GM19351 (cell line): Measurements from ENCODE around the gene DLL1.
"Not testable (repeated sequence)": the region's sequence is repeated elsewhere in the genome, so short reads cannot be mapped to it uniquely, and the experiment has no call there.

Source experiments
- ATAC-seq: cut with Tn5 transposase; IDR thresholded peaks from one replicate; pipeline ENCODE4 v1.9.1; 2021; ENCODE audit warnings: mild to moderate bottlenecking, moderate library complexity; ENCODE audit not compliant: unreplicated experiment

Gene DLL1, protein sequence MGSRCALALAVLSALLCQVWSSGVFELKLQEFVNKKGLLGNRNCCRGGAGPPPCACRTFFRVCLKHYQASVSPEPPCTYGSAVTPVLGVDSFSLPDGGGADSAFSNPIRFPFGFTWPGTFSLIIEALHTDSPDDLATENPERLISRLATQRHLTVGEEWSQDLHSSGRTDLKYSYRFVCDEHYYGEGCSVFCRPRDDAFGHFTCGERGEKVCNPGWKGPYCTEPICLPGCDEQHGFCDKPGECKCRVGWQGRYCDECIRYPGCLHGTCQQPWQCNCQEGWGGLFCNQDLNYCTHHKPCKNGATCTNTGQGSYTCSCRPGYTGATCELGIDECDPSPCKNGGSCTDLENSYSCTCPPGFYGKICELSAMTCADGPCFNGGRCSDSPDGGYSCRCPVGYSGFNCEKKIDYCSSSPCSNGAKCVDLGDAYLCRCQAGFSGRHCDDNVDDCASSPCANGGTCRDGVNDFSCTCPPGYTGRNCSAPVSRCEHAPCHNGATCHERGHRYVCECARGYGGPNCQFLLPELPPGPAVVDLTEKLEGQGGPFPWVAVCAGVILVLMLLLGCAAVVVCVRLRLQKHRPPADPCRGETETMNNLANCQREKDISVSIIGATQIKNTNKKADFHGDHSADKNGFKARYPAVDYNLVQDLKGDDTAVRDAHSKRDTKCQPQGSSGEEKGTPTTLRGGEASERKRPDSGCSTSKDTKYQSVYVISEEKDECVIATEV

DNA sequence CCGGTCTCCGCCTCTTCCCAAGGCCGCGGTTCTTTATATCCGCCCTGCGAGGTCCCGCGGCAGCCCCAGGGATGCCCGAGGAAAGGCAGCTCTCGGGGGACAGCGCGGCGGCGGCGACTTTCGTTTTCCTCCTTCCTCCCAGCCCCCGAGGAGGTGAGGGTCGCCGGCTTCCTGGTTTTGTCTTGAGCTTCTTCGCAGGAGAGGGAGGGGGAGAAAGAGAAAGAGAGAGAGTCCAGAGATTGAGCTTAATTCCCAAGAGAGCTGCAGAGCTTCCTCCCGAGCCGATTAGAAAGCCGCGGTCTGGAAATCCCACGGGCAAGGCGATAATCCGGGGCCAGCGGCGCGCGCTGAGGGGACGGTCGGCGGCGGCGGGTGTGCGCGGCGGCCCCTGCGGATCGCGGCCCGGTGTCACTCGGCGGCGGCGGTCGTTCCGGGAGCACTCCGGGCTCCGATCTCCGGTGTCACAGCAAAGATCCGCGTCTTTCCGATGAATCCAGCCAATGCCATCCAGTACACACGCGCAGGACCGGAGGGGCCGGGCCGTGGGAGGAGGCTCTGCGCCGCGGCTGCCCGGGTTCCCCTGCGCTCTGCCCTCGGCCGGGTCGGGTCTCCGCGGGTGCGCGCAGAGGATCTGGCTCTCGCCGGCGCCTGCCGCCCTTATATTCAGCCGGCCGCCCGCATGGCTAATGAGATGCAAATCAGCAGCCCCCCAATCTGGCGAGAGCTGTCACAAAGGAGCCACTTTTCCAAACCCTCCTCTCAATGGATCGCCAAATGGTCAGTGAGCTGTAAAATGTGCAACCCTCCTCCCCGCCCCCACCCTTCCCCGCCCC is at the start of gene DLL1:
Gene DLL1, minus strand, starts transcription at position 783 of the 833 bp plus-strand sequence. CDS start 939 bp downstream, outside the sequence.
- no peak for ATAC-seq

DNA sequence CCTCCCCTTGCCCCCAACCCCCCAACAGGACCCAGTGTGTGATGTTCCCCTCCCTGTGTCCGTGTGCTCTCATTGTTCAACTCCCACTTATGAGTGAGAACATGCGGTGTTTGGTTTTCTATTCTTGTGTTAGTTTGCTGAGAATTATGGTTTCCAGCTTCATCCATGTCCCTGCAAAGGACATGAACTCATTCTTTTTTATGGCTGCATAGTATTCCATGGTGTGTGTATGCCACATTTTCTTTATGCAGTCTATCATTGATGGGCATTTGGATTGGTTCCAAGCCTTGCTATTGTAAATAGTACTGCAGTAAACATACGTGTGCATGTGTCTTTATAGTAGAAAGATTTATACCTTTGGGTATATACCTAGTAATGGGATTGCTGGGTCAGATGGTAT is 44.3 kb upstream of the DLL1 start:
- ATAC-seq, result not testable (repeated sequence)

GRCh38 chr6:170329321-170329720 is 38.4 kb upstream of the DLL1 start:
- ATAC-seq, result no peak

DNA sequence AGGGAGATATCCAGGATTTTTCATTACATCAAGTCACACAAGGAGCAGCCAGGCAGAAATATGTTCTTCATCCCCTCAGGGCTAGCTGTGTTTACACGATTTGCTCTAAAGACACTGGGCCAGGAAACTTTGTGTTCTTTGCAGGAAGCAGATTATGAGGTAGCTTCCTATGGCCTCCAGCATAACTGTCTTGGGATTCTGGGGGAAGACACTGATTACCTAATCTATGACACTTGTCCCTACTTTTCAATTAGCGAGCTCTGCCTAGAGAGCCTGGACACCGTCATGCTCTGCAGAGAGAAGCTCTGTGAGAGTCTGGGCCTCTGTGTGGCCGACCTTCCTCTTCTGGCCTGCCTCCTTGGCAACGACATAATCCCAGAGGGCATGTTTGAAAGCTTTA is 26.8 kb upstream of the DLL1 start:
- ATAC-seq, result no peak

DNA sequence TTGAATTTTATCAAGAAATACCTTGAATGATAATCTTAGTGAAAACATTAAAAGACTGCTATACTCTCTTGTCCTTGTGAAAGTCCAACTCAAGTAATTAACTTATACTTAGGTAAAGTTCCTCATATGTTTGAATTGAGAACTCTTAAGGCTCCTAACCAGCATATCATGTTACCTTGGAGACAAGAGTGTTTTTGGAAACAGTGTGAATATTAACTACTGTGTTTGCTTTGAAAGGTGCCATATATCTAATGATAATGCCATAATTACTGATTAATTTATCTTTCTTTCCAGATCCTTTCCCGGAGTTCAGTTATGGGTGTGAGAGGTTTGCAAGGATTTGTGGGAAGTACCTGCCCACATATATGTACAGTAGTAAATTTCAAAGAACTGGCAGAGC is 26.2 kb upstream of the DLL1 start:
- no peak for ATAC-seq

DNA sequence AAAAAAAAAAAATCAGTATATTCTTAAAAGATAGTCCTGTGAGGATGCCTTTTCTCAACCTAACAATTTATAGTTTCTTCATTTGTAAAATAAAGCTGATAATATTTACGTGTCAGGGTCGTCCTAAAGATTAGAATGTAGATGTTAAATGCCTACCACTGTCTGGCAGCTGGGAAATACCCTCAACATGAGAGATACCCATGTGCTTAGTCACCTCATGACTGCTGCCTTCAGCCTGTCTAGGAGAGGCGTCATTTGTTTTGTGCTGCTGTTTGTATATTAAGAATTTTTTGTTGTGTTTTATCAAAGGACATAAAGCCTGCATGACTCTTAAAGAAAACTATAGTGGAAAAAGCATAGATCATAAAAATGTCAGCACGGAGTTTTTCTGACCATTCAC is 25.2 kb upstream of the DLL1 start:
- ATAC-seq, result no peak

- no peak for ATAC-seq
Measured at GRCh38 chr6:170314983-170315382, 24.1 kb upstream of the DLL1 start.

DNA sequence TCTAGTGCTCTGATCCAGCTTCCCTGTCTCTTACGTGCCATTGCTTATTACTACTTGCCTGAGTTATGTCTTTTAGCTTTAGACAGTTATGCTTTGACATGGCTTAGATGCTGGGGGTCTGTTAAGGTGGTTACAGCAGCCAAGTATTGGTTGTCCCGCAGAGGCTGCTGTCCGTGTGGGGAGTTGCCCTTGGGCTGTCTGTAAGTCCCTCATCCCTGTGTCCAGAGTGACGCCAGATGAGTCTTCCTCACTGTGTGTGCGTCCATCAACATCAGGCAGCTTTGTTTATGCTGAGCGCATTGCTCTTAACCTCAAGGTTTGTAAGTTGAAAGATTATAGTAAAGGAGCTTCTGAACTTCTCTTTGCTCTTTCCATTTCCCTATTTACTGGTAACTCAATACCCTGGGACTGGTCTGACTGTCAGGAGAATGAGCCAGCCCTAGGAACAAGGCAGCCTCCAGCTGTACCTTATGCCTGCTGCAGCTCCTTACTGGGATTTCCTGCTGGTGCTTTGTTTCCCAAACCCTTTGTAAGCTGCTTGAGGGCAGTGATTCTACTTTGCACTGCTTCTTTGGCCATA is 22.9 kb upstream of the DLL1 start:
- no peak for ATAC-seq

DNA sequence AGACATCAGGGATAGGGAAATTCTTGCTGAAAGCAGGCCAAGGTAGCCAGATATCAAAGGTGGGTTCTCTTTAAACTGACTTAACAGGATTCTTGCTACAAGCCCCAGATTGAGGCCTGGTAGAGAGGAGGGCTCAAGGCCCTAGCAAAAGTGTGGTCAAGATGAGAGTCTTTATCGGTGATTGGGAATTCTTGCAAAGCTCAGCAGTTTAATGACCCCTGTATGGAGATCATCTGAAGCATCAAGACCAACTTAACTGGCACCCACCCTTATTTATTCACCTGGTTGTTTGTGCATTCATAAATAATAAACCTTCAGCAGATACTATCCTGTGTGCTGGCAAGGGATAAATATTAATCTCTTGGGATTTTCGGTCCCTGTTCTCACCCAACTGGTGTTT is 22.0 kb upstream of the DLL1 start:
- no peak for ATAC-seq

DNA sequence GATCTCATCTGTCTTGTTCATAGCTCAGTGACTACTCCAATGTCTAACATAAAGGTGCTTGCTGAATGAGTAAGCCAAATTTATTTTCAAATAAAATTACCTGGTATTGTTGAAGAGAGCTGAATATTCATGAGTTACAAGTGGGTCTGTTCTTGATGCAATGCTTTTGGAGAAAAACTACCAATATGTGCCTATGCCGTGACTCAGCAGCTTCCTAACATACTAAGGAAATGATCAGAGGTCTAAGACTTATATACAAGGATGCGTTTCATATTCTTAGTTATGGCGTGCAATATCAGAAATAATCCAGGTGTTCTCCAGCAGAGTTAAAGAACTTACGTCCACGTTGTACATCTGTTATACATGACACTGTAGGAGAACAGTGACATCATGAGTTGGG is 20.8 kb upstream of the DLL1 start:
- no peak for ATAC-seq

DNA sequence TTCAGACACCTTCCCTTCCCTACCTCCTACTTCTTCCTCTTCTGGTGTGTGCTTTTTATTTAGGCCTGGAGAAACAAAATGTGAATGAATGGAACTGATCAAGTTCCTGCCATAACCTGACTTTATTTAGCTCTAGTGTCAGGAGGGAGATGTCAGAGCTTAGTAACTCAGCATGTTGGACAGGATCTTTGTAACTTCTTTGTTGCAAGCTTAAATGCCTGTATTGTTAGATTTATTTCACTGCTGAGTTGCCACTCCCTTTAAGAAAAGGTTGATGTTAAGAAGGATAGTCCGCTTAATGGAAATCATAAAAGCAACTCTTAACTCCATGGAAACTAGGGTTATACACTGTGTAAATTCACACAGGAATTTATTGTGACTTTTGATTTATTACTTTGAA is 17.9 kb upstream of the DLL1 start:
- no peak for ATAC-seq

GRCh38 chr6:170307080-170307545 is 16.2 kb upstream of the DLL1 start:
- ATAC-seq, result no peak

DNA sequence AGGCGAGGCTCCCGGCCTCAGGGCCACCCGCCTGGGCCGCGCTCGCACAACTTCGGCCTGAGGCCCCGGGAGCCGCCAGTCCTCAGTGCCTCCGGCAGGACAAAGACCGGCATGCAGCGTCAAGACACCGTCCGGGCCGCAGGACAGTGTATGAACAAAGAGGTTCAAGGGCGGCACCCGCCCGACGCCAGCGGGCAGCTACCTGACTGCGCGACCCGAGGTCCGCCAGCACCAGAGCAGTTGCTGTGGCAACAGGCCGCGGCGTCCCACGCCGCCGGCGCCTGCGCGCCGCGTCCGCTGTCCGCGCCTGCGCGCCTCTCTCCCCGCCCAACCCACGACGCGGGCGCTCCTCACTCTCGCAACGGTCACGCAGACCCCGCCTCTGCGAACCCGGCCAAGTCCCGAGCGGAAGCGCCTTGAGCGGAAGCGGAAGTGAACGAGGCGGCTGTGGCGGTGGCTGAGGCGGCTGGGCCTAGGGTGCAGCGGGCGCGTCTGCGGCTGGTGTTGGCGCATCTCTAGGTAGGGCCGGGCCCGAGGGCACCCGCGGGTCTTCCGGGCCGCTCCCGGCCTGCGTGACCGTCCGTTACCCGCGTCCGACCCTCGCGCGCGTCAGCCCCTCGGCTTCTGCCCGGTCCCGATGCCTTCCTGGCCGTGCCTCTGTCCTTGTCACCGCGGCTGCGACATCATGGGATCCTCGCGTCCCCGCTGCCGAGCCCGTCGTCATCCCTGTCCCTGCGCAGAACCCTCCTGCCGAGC is 15.6 kb upstream of the DLL1 start, which contains the start of gene FAM120B:
Gene FAM120B, plus strand, starts transcription at position 435 of the 756 bp plus-strand sequence. CDS start 10,633 bp downstream, outside the sequence.
- peak; percentile 93 for ATAC-seq

DNA sequence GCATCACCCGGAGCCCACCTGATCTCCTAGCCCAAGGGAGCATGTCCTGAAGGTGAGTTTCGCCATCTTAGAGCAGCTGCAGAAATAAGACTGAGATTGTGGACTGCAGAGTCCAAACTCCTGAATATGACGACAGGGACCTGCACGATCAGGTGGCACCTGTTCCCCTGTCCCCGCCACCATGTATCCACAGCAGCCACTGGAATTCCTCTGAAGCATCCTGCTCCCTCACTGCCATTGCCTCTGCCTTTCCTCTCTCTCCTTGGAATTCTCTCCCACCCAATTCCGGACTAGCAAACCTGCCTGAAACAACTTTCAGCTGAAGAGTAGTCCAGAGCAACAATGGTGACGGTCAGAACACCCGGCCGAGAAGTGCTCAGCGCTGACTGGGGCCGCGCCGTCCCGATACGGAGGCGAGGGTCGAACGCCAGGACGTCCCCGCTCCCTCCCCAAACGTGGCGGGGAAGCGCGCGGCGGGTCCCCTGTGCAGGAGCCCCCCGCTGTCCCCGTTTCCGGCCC is 15.0 kb upstream of the DLL1 start:
- no peak for ATAC-seq

DNA sequence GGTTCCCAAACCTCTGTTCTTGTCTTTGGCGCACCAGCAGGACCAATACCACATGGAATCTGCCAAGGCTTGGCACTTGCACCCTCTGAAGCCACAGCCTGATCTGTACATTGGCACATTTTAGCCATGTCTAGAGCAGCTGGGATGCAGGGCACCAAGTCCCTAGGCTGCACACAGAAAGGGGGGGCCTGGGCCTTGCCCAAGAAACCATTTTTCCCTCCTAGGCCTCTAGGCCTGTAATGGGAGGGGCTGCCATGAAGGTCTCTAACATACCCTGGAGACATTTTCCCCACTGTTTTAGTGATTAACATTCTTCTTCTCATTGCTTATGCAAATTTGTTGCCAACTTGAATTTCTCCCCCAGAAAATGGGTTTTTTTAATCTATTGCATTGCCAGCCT is 10.3 kb upstream of the DLL1 start:
- ATAC-seq, result no peak

DNA sequence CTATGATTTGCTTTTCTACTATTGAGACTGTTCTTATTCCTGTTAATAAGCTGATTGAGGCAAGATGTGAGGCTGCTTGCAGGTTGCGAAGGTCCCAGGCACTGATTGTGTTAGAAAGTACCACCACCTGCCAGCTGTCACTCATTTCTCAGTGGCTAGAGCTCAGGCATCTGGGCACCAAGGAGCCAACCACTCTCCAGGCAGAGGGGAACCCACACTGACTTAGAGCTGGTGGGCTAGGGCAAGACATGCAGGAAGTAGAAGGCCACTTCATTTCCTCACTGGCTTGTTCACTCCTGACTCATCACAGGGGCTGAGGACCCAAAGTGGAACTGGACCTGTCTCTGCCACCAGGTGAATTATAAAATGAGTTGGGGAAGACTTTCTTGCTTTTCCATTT is 7.8 kb upstream of the DLL1 start:
- ATAC-seq, result no peak

GRCh38 chr6:170297576-170298330 is 6.9 kb upstream of the DLL1 start:
- no peak for ATAC-seq

- ATAC-seq, result no peak
Measured at GRCh38 chr6:170296746-170297575, 6.1 kb upstream of the DLL1 start.
